A673 (cell line): ENCODE measurements around the gene NEK1. TPM values are rescaled to one million over a fixed set of nuclear protein-coding genes. Genes with fewer than 3 reads are reported as not detected.
A peak's percentile ranks its signal among the peaks of the same experiment; 100 is the strongest.

Source experiments
- BruUV-seq: library from RNA; stranded (reverse); fragments of 400-500 nt; replicated peaks from 2 replicates; lab custom pipeline; 2021; lab: Mats Ljungman, UMichigan
- CTCF ChIA-PET: fragments of 300-600 bp; sonication (Branson Sonifier 250); formaldehyde crosslinking; loops from one replicate; lab custom pipeline; 2022; ENCODE audit warnings: antibody characterized with exemption; lab: Charles Lee
- POLR2A ChIA-PET: fragments of 300-600 bp; sonication (Branson Sonifier 250); formaldehyde crosslinking; loops from one replicate; lab custom pipeline; 2022; ENCODE audit warnings: antibody characterized with exemption; ENCODE audit not compliant: low non-redundant PET; lab: Charles Lee
- DNase-seq: peaks from one replicate; pipeline ENCODE4 v3.0.0-alpha.2; 2015; ENCODE audit warnings: low spot score
- H3K27ac ChIP-seq: fragments of 200-600 bp; sonication (generic); 2 replicates; pipeline ENCODE4 v1.5.1; 2016; ENCODE audit warnings: mixed run types, low read depth, mild to moderate bottlenecking, mixed read lengths, antibody characterized with exemption, low read length; ENCODE audit not compliant: poor library complexity, severe bottlenecking
- H3K27me3 ChIP-seq: fragments of 200-600 bp; sonication (generic); replicated peaks from 2 replicates; pipeline ENCODE4 v1.6.1; 2017; ENCODE audit warnings: mixed run types, low read depth, mild to moderate bottlenecking, mixed read lengths, antibody characterized with exemption, low read length; ENCODE audit not compliant: insufficient read depth, poor library complexity
- H3K36me3 ChIP-seq: fragments of 200-600 bp; sonication (generic); 2 replicates; pipeline ENCODE4 v1.6.1; 2016; ENCODE audit warnings: mixed run types, mild to moderate bottlenecking, mixed read lengths, antibody characterized with exemption, low read length; ENCODE audit not compliant: insufficient read depth, poor library complexity, severe bottlenecking
- H3K4me1 ChIP-seq: fragments of 200-600 bp; sonication (generic); 2 replicates; pipeline ENCODE4 v1.6.1; 2017; ENCODE audit warnings: mixed run types, mild to moderate bottlenecking, mixed read lengths, antibody characterized with exemption, low read length; ENCODE audit not compliant: insufficient read depth, poor library complexity, severe bottlenecking
- H3K4me3 ChIP-seq: fragments of 200-600 bp; sonication (generic); 2 replicates; pipeline ENCODE4 v1.5.1; 2016; ENCODE audit warnings: low read depth, mixed run types, mild to moderate bottlenecking, mixed read lengths, low read length; ENCODE audit not compliant: poor library complexity, severe bottlenecking
- H3K9me3 ChIP-seq: fragments of 200-600 bp; sonication (generic); 2 replicates; pipeline ENCODE4 v1.6.1; 2016; ENCODE audit warnings: mixed run types, low read depth, mild to moderate bottlenecking, mixed read lengths, antibody characterized with exemption, low read length; ENCODE audit not compliant: poor library complexity, severe bottlenecking
- EZH2 ChIP-seq: fragments of 200-600 bp; sonication (generic); IDR thresholded peaks from 2 replicates; pipeline ENCODE4 v1.6.1; 2017; ENCODE audit warnings: borderline replicate concordance, low read depth, mild to moderate bottlenecking, mixed read lengths, antibody characterized with exemption, low read length; ENCODE audit not compliant: poor library complexity, severe bottlenecking
- intact Hi-C: fragments of 100-400 bp; cut with micrococcal nuclease; formaldehyde crosslinking; loops from one replicate; pipeline ENCODE4 v1.10.0; 2022; ENCODE audit not compliant: unreplicated experiment
- total RNA-seq: library from RNA; stranded (reverse); gene quantifications from 2 replicates; pipeline ENCODE4 v1.2.3, GENCODE V29; 2021
- TF ChIP-seq, protein P1 (sequence below): fragments of 300-800, 200-600 bp; sonication (generic); conservative IDR thresholded peaks from 2 replicates; pipeline ENCODE4 v1.5.1; 2017; ENCODE audit warnings: low read depth, mild to moderate bottlenecking, antibody characterized with exemption, low read length, moderate library complexity, mixed read lengths

Gene NEK1
- total RNA-seq, 1 experiment from 2014 or later: 12.9 TPM

DNA sequence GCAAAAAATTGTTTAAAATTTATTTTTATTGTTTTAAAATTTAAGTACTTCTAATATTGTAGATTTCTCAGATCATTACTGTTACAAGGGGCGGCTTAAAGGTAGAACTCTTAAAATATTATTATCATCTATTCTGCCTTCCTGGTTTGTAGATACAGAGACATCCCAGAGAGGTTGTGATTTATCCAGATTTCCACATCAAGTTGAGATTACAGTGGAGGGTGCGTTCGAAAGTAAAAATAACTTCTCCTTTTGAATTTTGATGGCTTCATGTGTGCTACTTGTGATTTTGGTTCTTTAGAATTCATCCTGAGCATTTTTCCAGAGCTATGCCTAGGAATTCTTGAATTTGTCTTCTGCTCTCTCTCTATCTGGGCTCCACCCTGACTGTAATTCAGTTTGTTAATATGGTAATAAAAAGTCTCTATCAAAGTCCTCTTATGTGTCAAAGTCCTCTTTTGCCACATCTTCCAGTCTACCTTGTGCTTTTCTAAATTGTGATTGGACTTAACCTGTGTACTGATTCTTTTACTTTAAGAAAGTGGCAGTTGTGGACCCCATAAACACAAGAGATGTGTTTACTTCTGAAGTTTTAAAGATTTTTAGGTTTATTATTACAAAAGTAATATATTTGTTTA is 45.2 kb upstream of the NEK1 start:
- POLR2A ChIA-PET: no interaction called here
- Histone ChIP-seq H3K9me3 (no peaks in the 10 kb centered on the region), H3K36me3 (no peaks in the 10 kb centered on the region), H3K4me3 (no peak overlapping the region), H3K27ac (peak overlapping the region; percentile 10), H3K27me3 (no peaks in the 10 kb centered on the region), H3K4me1 (peaks cover 25% of the 10 kb centered on the region)
- no peak for DNase-seq
- CTCF ChIA-PET: no interaction called here
- no TSS peak for BruUV-seq
- TF ChIP-seq, protein P1, sequence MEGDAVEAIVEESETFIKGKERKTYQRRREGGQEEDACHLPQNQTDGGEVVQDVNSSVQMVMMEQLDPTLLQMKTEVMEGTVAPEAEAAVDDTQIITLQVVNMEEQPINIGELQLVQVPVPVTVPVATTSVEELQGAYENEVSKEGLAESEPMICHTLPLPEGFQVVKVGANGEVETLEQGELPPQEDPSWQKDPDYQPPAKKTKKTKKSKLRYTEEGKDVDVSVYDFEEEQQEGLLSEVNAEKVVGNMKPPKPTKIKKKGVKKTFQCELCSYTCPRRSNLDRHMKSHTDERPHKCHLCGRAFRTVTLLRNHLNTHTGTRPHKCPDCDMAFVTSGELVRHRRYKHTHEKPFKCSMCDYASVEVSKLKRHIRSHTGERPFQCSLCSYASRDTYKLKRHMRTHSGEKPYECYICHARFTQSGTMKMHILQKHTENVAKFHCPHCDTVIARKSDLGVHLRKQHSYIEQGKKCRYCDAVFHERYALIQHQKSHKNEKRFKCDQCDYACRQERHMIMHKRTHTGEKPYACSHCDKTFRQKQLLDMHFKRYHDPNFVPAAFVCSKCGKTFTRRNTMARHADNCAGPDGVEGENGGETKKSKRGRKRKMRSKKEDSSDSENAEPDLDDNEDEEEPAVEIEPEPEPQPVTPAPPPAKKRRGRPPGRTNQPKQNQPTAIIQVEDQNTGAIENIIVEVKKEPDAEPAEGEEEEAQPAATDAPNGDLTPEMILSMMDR: no peak
- no peak for TF ChIP-seq EZH2
- intact Hi-C loops: no loop called here

DNA sequence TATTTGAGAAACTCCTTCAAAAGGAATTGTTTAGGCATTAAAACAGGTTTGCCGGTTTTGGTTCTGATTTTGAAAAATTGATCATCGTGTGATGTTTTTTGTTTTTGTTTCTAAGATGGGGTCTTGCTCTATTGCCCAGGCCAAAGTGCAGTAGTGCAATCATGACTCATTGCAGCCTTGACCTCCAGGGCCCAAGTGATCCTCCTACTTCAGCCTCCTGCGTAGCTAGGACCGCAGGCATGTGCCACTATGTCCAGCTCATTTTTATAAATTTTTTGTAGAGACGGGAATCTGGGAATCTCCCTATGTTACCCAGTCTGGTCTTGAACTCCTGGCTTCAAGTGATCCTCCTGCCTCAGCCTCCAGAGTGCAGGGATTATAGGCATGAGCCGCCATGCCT is 43.0 kb upstream of the NEK1 start:
- no peaks in the 10 kb centered on the region for H3K36me3 ChIP-seq
- H3K4me3 ChIP-seq: no peak overlapping the region
- BruUV-seq: no TSS peak
- H3K4me1 ChIP-seq: peaks cover 9% of the 10 kb centered on the region
- H3K9me3 ChIP-seq: no peaks in the 10 kb centered on the region
- intact Hi-C loops: no loop called here
- no peak for DNase-seq
- TF ChIP-seq, protein P1: no peak
- no peak for TF ChIP-seq EZH2
- ChIA-PET CTCF (no interaction called here), POLR2A (no interaction called here)
- H3K27me3 ChIP-seq: no peaks in the 10 kb centered on the region
- H3K27ac ChIP-seq: no peak overlapping the region

DNA sequence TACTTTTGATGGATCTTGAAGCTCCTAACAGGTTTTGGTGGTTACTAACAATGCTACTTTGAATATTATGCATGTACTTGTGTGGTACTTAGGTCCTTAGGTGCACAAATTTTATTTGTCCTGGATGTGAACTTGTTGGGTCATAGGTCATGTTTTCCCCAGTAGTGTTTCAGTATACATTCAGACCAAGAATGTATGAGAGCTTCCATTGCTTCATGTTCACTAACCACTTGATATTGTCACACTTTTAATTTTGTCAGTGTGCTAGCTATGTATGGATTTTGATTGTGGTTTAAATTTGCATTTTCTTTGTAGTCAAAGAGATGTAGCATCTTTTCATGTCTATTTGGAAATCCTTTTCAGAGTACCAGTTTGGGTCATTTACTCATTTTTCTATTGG is 40.2 kb upstream of the NEK1 start:
- H3K27ac ChIP-seq: no peak overlapping the region
- no peaks in the 10 kb centered on the region for H3K27me3 ChIP-seq
- no peaks in the 10 kb centered on the region for H3K4me1 ChIP-seq
- POLR2A ChIA-PET: no interaction called here
- no peak for DNase-seq
- BruUV-seq: no TSS peak
- no peaks in the 10 kb centered on the region for H3K36me3 ChIP-seq
- intact Hi-C loops: no loop called here
- TF ChIP-seq, protein P1: no peak
- no peak for TF ChIP-seq EZH2
- CTCF ChIA-PET: no interaction called here
- H3K9me3 ChIP-seq: no peaks in the 10 kb centered on the region
- no peak overlapping the region for H3K4me3 ChIP-seq
